K562 (cell line): Measurements from ENCODE around the gene MVK.

Experiments used
- BACH1 ChIP-seq: fragments of 200-800 bp; sonication (Bioruptor generic); IDR thresholded peaks from 2 replicates; pipeline ENCODE4 v1.6.1; 2016; ENCODE audit warnings: missing genetic modification characterization, missing compliant biosample characterization
- BRCA1 ChIP-seq, 2 experiments: fragments of 450-650 bp in 1 of 2; sonication (generic) in 1 of 2; formaldehyde crosslinking in 1 of 2; IDR thresholded peaks; 2 replicates each; pipeline versions ENCODE4 v1.5.0 to v1.6.1; 2017 to 2020; ENCODE audit warnings: mild to moderate bottlenecking in 1 of 2, missing genetic modification reagents in 1 of 2
- CBX3 ChIP-seq, 2 experiments: IDR thresholded peaks; 1 replicate in 1 of 2; 2 replicates in 1 of 2; pipeline ENCODE4 v1.6.1; 2012; ENCODE audit warnings: inconsistent platforms in 2 of 2, low read length in 2 of 2, borderline replicate concordance in 1 of 2, control low read depth in 1 of 2
- CTCF ChIP-seq, 3 experiments: IDR thresholded peaks in 2 of 3; conservative IDR thresholded peaks in 1 of 3; 2 replicates each; pipeline ENCODE4 v1.5.1; 2011 to 2012; ENCODE audit warnings: low read length in 3 of 3, mild to moderate bottlenecking in 3 of 3, control low read depth in 2 of 3, improper control_type of control experiment in 1 of 3, inconsistent platforms in 1 of 3, low read depth in 1 of 3, mixed read lengths in 1 of 3, moderate library complexity in 1 of 3; ENCODE audit not compliant: insufficient read depth in 2 of 3
- ELF1 ChIP-seq: fragments of 200-800 bp; sonication (Bioruptor generic); IDR thresholded peaks from 2 replicates; pipeline ENCODE4 v1.6.1; 2016; ENCODE audit warnings: missing genetic modification characterization, missing compliant biosample characterization
- MYC ChIP-seq, 2 experiments: fragments of 250-450 bp in 1 of 2; sonication (Bioruptor Pico) in 1 of 2; IDR thresholded peaks; 2 replicates each; pipeline versions ENCODE4 v1.5.1 to v1.6.1; 2012 to 2021; ENCODE audit warnings: low read depth in 2 of 2, borderline replicate concordance in 1 of 2, improper control_type of control experiment in 1 of 2, low read length in 1 of 2, mild to moderate bottlenecking in 1 of 2, moderate library complexity in 1 of 2
- NCOA1 ChIP-seq: fragments of 450-650 bp; IDR thresholded peaks from 2 replicates; pipeline ENCODE4 v1.6.1; 2016; ENCODE audit warnings: low read depth
- NR3C1 ChIP-seq: sonication (generic); formaldehyde crosslinking; IDR thresholded peaks from 2 replicates; pipeline ENCODE4 v1.8.1; 2022; ENCODE audit warnings: missing genetic modification reagents
- POLR2A ChIP-seq: fragments of 450-650 bp; conservative IDR thresholded peaks from 2 replicates; pipeline ENCODE4 v1.6.1; 2016
- SP1 ChIP-seq: sonication (generic); formaldehyde crosslinking; IDR thresholded peaks from 2 replicates; pipeline ENCODE4 v1.8.1; 2022; ENCODE audit warnings: mild to moderate bottlenecking, missing genetic modification reagents
- ZC3H11A ChIP-seq: IDR thresholded peaks from 2 replicates; pipeline ENCODE4 v1.6.1; 2012; ENCODE audit warnings: low read depth, low read length, improper control_type of control experiment

- TF ChIP-seq SP1 (CRISPR knock-in tag) = no peak
- no peak for TF ChIP-seq BRCA1 (IDR thresholded peaks at IDR 0.05)
- no peak for TF ChIP-seq BRCA1 (CRISPR knock-in tag; IDR thresholded peaks at IDR 0.05)
- no peak for TF ChIP-seq MYC (IDR thresholded peaks at IDR 0.05; ENCODE audit: low read depth, low read length)
- no peak for TF ChIP-seq MYC (CRISPR knock-in tag; IDR thresholded peaks at IDR 0.05; ENCODE audit: borderline replicate concordance, low read depth)
- TF ChIP-seq POLR2A = no peak
- TF ChIP-seq NCOA1 = no peak
- no peak for TF ChIP-seq CBX3 (IDR thresholded peaks at IDR 0.05; ENCODE audit: borderline replicate concordance in 1 of 2, low read length in 2 of 2)
- no peak for TF ChIP-seq BACH1 (tag)
- TF ChIP-seq NR3C1 (CRISPR knock-in tag) = no peak
- TF ChIP-seq ZC3H11A = no peak
- no peak for TF ChIP-seq ELF1 (tag)
- no peak for TF ChIP-seq CTCF (IDR thresholded peaks at IDR 0.05 in 2 of 3, conservative IDR thresholded peaks at IDR 0.05 in 1 of 3; ENCODE audit: insufficient read depth in 2 of 3, low read depth in 1 of 3, low read length in 3 of 3)
Measured at GRCh38 chr12:109625131-109625559, 51.6 kb downstream of the MVK start.
